NT2/D1 (cell line): Measurements from ENCODE around the gene SOX15.

Experiments
- DNase-seq: peaks from one replicate; pipeline ENCODE4 v3.0.0-alpha.2; 2011; ENCODE audit warnings: low read depth, low spot score
- H3K27me3 ChIP-seq: 2 replicates; pipeline ENCODE4 v1.6.0; 2011; ENCODE audit warnings: mild to moderate bottlenecking; ENCODE audit not compliant: insufficient read length, insufficient read depth
- H3K36me3 ChIP-seq: 2 replicates; pipeline ENCODE4 v1.6.1; 2011; ENCODE audit warnings: mild to moderate bottlenecking, low read length, mixed read lengths; ENCODE audit not compliant: insufficient read depth, insufficient read length
- H3K4me1 ChIP-seq: 2 replicates; pipeline ENCODE4 v1.5.1; 2011; ENCODE audit not compliant: insufficient read depth, insufficient read length
- H3K4me3 ChIP-seq: 2 replicates; pipeline ENCODE4 v1.5.1; 2011; ENCODE audit warnings: low read depth; ENCODE audit not compliant: insufficient read length
- H3K9ac ChIP-seq: 2 replicates; pipeline ENCODE4 v1.6.0; 2011; ENCODE audit warnings: low read depth; ENCODE audit not compliant: insufficient read length
- H3K9me3 ChIP-seq: 2 replicates; pipeline ENCODE4 v1.5.1; 2011; ENCODE audit warnings: mild to moderate bottlenecking, low read length; ENCODE audit not compliant: insufficient read depth
- SUZ12 ChIP-seq: IDR thresholded peaks from 2 replicates; pipeline ENCODE4 v1.6.1; 2011; ENCODE audit not compliant: insufficient read length, insufficient read depth; ENCODE audit errors: extremely low read depth
- YY1 ChIP-seq: IDR thresholded peaks from 2 replicates; pipeline ENCODE4 v1.6.1; 2011; ENCODE audit not compliant: insufficient read length, insufficient read depth
- ZNF274 ChIP-seq: IDR thresholded peaks from 2 replicates; pipeline ENCODE4 v1.6.1; 2011; ENCODE audit warnings: mild to moderate bottlenecking, low read depth, low read length

The SOX15 gene

GRCh38 chr17:7574176-7574953, 15.5 kb downstream of the SOX15 start:
- DNase-seq: no peak
- Histone ChIP-seq H3K36me3 (peaks cover 77% of the 10 kb centered on the region), H3K4me3 (peak overlapping the region; percentile 96), H3K27me3 (no peaks in the 10 kb centered on the region), H3K9me3 (no peaks in the 10 kb centered on the region), H3K4me1 (peaks cover 5% of the 10 kb centered on the region), H3K9ac (peak overlapping the region; percentile 84)
- TF ChIP-seq YY1: no peak
- no peak for TF ChIP-seq SUZ12
- no peak for TF ChIP-seq ZNF274

DNA sequence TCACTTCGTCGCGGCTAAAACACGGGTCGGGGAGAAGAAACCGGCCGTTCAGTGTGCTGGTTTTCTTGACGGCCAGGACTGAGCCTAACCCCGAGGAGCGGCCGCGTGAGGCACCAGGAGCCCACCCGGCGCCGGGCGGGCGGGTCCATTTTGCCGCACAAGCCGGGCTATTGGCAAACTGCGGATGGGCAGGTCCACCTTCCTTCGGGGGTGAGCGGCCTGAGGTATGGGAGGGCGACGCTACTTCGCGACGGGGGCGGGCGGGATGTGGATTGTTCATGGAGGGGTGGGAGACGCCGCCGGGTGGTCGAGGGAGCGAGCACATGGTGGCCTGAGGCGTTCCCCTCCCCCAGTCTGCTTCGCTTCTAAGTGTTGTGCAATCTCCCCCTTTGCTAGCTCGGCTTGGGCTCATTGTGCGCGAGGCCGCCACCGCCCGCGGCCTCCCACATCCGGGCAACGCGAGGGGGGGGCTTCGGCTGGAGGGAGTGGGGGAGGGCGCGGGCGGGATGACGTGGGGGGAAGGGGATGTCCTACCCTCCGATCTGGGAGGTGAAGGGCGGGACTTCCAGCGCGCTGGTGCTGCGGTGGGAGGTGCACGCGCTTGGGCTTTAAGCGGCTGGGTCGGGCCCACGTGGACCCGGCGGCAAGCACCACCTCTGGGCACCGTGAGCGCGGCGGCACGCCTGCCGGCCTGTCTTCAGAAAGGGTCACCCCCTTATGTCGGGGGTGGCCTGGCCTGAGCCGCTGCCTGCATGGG, 16.4 kb downstream of the SOX15 start:
- no peaks in the 10 kb centered on the region for H3K27me3 ChIP-seq
- TF ChIP-seq SUZ12 (no peak), YY1 (no peak), ZNF274 (no peak)
- no peaks in the 10 kb centered on the region for H3K9me3 ChIP-seq
- H3K36me3 ChIP-seq: peaks cover 83% of the 10 kb centered on the region
- peaks cover 5% of the 10 kb centered on the region for H3K4me1 ChIP-seq
- peak overlapping the region; percentile 96 for H3K4me3 ChIP-seq
- peak overlapping the region; percentile 99 for H3K9ac ChIP-seq
- DNase-seq: no peak

DNA sequence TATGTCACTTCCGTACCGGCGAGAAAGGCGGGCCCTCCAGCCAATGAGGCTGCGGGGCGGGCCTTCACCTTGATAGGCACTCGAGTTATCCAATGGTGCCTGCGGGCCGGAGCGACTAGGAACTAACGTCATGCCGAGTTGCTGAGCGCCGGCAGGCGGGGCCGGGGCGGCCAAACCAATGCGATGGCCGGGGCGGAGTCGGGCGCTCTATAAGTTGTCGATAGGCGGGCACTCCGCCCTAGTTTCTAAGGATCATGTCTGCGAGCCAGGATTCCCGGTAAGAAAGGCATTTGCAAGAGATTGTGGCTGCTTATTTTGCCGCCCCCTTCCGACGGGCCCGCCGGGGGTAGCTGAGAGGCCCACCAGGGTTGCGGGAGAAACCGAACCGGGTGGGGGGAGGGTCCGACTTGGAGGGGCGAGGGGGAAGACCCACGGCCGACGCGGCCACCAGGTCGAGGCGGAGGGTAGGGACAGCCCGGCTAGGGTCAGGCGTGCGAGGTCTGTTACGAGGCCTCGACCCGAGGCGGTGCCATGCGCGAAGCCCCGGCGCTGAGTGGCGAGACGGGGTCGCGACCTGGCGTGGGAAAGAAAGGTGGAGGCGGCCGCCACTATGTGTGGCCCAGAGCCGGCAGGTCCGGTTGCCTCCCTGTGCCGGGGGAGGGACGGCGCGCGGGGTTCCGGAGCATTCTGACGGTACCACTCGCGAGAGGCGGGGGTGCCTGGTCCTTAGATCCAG, 17.1 kb downstream of the SOX15 start:
- Histone ChIP-seq H3K4me1 (peaks cover 3% of the 10 kb centered on the region), H3K36me3 (peaks cover 79% of the 10 kb centered on the region), H3K9me3 (no peaks in the 10 kb centered on the region), H3K27me3 (no peaks in the 10 kb centered on the region), H3K9ac (peak overlapping the region; percentile 99), H3K4me3 (peak overlapping the region; percentile 96)
- TF ChIP-seq YY1: no peak
- TF ChIP-seq SUZ12: no peak
- no peak for TF ChIP-seq ZNF274
- peak; percentile 96 for DNase-seq

- no peak for DNase-seq
- H3K9me3 ChIP-seq: no peaks in the 10 kb centered on the region
- no peaks in the 10 kb centered on the region for H3K27me3 ChIP-seq
- H3K4me3 ChIP-seq: peak overlapping the region; percentile 46
- H3K4me1 ChIP-seq: peaks cover 3% of the 10 kb centered on the region
- TF ChIP-seq SUZ12 (no peak), YY1 (peak; percentile 88)
- H3K36me3 ChIP-seq: peaks cover 79% of the 10 kb centered on the region
- peak overlapping the region; percentile 84 for H3K9ac ChIP-seq
These were observed 17.6 kb downstream of the SOX15 start for GRCh38 chr17:7572338-7572587.

GRCh38 chr17:7570351-7570750, 19.5 kb downstream of the SOX15 start:
- TF ChIP-seq SUZ12: no peak
- no peak for TF ChIP-seq ZNF274
- TF ChIP-seq YY1: no peak
- no peaks in the 10 kb centered on the region for H3K27me3 ChIP-seq
- H3K36me3 ChIP-seq: peaks cover 78% of the 10 kb centered on the region
- no peaks in the 10 kb centered on the region for H3K9me3 ChIP-seq
- H3K4me1 ChIP-seq: no peaks in the 10 kb centered on the region
- DNase-seq: no peak
- H3K4me3 ChIP-seq: no peak overlapping the region
- no peak overlapping the region for H3K9ac ChIP-seq

DNA sequence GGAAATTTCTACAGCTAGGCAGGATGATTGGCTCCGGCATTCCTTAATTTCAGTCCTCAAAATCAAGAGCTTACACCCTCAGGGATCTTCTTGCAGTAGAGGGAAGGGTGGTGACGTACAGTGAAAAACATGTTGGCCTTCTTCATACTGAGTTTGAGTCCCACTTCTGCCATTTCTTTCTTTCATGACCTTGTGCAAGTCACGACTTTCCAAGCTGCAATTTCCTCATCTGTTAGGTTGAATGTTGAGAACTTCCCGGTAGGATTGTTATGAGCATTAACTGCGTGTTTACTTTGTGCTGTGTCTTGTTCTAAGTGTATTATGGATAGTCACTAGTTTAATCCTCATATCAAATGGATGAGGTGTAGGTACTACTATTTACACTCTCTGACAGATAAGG, 20.3 kb downstream of the SOX15 start:
- no peak overlapping the region for H3K9ac ChIP-seq
- DNase-seq: no peak
- no peak overlapping the region for H3K4me3 ChIP-seq
- no peaks in the 10 kb centered on the region for H3K4me1 ChIP-seq
- no peaks in the 10 kb centered on the region for H3K27me3 ChIP-seq
- H3K36me3 ChIP-seq: peaks cover 78% of the 10 kb centered on the region
- H3K9me3 ChIP-seq: no peaks in the 10 kb centered on the region
- TF ChIP-seq YY1: no peak
- no peak for TF ChIP-seq SUZ12
- no peak for TF ChIP-seq ZNF274
